ENCODE measurements around the gene SRD5A3.

GRCh38 chr4:55382488-55383003 lies 36.5 kb downstream of the SRD5A3 start:
- TF ChIP-seq, protein P1, sequence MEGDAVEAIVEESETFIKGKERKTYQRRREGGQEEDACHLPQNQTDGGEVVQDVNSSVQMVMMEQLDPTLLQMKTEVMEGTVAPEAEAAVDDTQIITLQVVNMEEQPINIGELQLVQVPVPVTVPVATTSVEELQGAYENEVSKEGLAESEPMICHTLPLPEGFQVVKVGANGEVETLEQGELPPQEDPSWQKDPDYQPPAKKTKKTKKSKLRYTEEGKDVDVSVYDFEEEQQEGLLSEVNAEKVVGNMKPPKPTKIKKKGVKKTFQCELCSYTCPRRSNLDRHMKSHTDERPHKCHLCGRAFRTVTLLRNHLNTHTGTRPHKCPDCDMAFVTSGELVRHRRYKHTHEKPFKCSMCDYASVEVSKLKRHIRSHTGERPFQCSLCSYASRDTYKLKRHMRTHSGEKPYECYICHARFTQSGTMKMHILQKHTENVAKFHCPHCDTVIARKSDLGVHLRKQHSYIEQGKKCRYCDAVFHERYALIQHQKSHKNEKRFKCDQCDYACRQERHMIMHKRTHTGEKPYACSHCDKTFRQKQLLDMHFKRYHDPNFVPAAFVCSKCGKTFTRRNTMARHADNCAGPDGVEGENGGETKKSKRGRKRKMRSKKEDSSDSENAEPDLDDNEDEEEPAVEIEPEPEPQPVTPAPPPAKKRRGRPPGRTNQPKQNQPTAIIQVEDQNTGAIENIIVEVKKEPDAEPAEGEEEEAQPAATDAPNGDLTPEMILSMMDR (IDR thresholded peaks at IDR 0.05) = no peak
- TF ChIP-seq REST (IDR thresholded peaks at IDR 0.05; ENCODE audit: insufficient read depth in 1 of 2, low read depth in 2 of 2, low read length in 1 of 2) = no peak
- TF ChIP-seq SIN3A (IDR thresholded peaks at IDR 0.05; ENCODE audit: borderline replicate concordance, insufficient read depth, low read depth, low read length) = no peak
- TF ChIP-seq POLR2AphosphoS5 (IDR thresholded peaks at IDR 0.05; ENCODE audit: low read depth, low read length) = no peak
- no peak for TF ChIP-seq TCF7L2 (IDR thresholded peaks at IDR 0.05; ENCODE audit: low read depth, low read length)
